HepG2 (cell line): ENCODE data around the gene DCTN3. TPM values are rescaled to one million over a fixed set of nuclear protein-coding genes. Genes with fewer than 3 reads are reported as not detected.
A peak's percentile ranks its signal among the peaks of the same experiment; 100 is the strongest.

Experiments
- ATAC-seq: fragments of 200-7000 bp; cut with Tn5 transposase; 3 replicates; pipeline ENCODE4 v1.9.1; 2020; ENCODE audit warnings: mild to moderate bottlenecking, moderate library complexity
- BruUV-seq: library from RNA; stranded (reverse); fragments of 400-500 nt; replicated peaks from 2 replicates; lab custom pipeline; 2021; lab: Mats Ljungman, UMichigan
- CTCF ChIA-PET: fragments of 300-600 bp; formaldehyde crosslinking; extraction: SDS; loops from one replicate; lab custom pipeline; 2021; ENCODE audit warnings: low total read pairs, inconsistent platforms, low intra/inter-chr PET ratio; lab: Yijun Ruan, JAX
- POLR2A ChIA-PET: fragments of 350-600 bp; sonication (Branson Sonifier 250); formaldehyde crosslinking; loops from one replicate; lab custom pipeline; 2020; ENCODE audit warnings: antibody characterized with exemption, inconsistent platforms; lab: Yijun Ruan, JAX
- DNase-seq: peaks from one replicate; pipeline ENCODE4 v3.0.0-alpha.2; 2015; ENCODE audit warnings: low spot score
- FAIRE-seq: peaks from 3 replicates; lab custom pipeline; 2011; peaks lifted over from hg19 to GRCh38; lab: Jason Lieb, UNC
- H2AFZ ChIP-seq: one replicate; pipeline ENCODE4 v1.6.1; 2011; ENCODE audit warnings: low read length, inconsistent platforms
- H3K27ac ChIP-seq: fragments of 300-600 bp; 3 replicates; pipeline ENCODE4 v1.8.0; 2011; ENCODE audit warnings: mixed run types, mild to moderate bottlenecking, mixed read lengths, low read length, inconsistent platforms; ENCODE audit not compliant: insufficient read depth; ENCODE audit errors: extremely low read length
- H3K27me3 ChIP-seq, 2 experiments: fragments of 200-600 bp in 1 of 2; 2 replicates in 1 of 2; 3 replicates in 1 of 2; pipeline versions ENCODE4 v1.6.0 to v1.8.0; 2011; ENCODE audit warnings: low read length in 2 of 2, mild to moderate bottlenecking in 2 of 2, moderate library complexity in 2 of 2, inconsistent platforms in 1 of 2; ENCODE audit not compliant: insufficient read depth in 2 of 2, control insufficient read depth in 1 of 2
- H3K36me3 ChIP-seq, 2 experiments: fragments of 200-600 bp in 1 of 2; replicated peaks in 1 of 2; 2 replicates in 1 of 2; 3 replicates in 1 of 2; pipeline versions ENCODE4 v1.5.1 to v1.8.0; 2011; ENCODE audit warnings: low read length in 2 of 2, inconsistent platforms in 1 of 2; ENCODE audit not compliant: insufficient read depth in 2 of 2, control insufficient read depth in 1 of 2
- H3K4me1 ChIP-seq: 2 replicates; pipeline ENCODE4 v1.5.1; 2012; ENCODE audit warnings: low read length, inconsistent platforms; ENCODE audit not compliant: insufficient read depth
- H3K4me2 ChIP-seq: 2 replicates; pipeline ENCODE4 v1.6.0; 2011; ENCODE audit warnings: low read depth, low read length, inconsistent platforms
- H3K4me3 ChIP-seq, 3 experiments: fragments of 200-600 bp in 1 of 3; sonication (generic), shearing (Covaris generic) in 1 of 3; replicated peaks in 1 of 3; 2 replicates each; pipeline ENCODE4 v1.5.1; 2011 to 2016; ENCODE audit warnings: low read length in 3 of 3, inconsistent platforms in 2 of 3, low read depth in 2 of 3, mild to moderate bottlenecking in 2 of 3, control low read depth in 1 of 3, mixed read lengths in 1 of 3; ENCODE audit not compliant: insufficient read depth in 1 of 3
- H3K79me2 ChIP-seq: one replicate; pipeline ENCODE4 v1.6.1; 2011; ENCODE audit warnings: low read length, inconsistent platforms; ENCODE audit not compliant: insufficient read depth
- H3K9ac ChIP-seq: 2 replicates; pipeline ENCODE4 v1.6.0; 2011; ENCODE audit warnings: mild to moderate bottlenecking, low read depth, low read length, inconsistent platforms; ENCODE audit not compliant: insufficient read depth
- H3K9me3 ChIP-seq: 2 replicates; pipeline ENCODE4 v1.5.1; 2012; ENCODE audit warnings: mild to moderate bottlenecking, low read length
- H4K20me1 ChIP-seq: 2 replicates; pipeline ENCODE4 v1.6.0; 2011; ENCODE audit warnings: inconsistent platforms, mild to moderate bottlenecking, low read length, moderate library complexity; ENCODE audit not compliant: insufficient read depth
- CEBPZ ChIP-seq: IDR thresholded peaks from 2 replicates; pipeline ENCODE4 v1.6.1; 2012; ENCODE audit warnings: low read length, improper control_type of control experiment
- EEA1 ChIP-seq: sonication (generic); formaldehyde crosslinking; IDR thresholded peaks from 2 replicates; pipeline ENCODE4 v1.5.1; 2020; ENCODE audit warnings: mild to moderate bottlenecking, missing genetic modification reagents, borderline replicate concordance
- HMG20B ChIP-seq: conservative IDR thresholded peaks from 2 replicates; pipeline ENCODE4 v1.6.1; 2016; ENCODE audit warnings: missing genetic modification reagents, missing compliant biosample characterization
- HMGXB3 ChIP-seq: sonication (generic); formaldehyde crosslinking; IDR thresholded peaks from 2 replicates; pipeline ENCODE4 v1.4.0; 2020; ENCODE audit warnings: missing genetic modification reagents, borderline replicate concordance
- MEF2D ChIP-seq: sonication (generic); formaldehyde crosslinking; IDR thresholded peaks from 2 replicates; pipeline ENCODE4 v1.5.1; 2020; ENCODE audit warnings: mild to moderate bottlenecking, missing genetic modification reagents
- ZBTB38 ChIP-seq: sonication (generic); formaldehyde crosslinking; IDR thresholded peaks from 2 replicates; pipeline ENCODE4 v1.5.1; 2020; ENCODE audit warnings: mild to moderate bottlenecking, missing genetic modification reagents
- ZNF280D ChIP-seq: sonication (generic); formaldehyde crosslinking; IDR thresholded peaks from 2 replicates; pipeline ENCODE4 v1.5.1; 2020; ENCODE audit warnings: mild to moderate bottlenecking, missing genetic modification reagents
- ZNF317 ChIP-seq: sonication (generic); formaldehyde crosslinking; IDR thresholded peaks from 2 replicates; pipeline ENCODE4 v1.5.0; 2020; ENCODE audit warnings: mild to moderate bottlenecking, missing genetic modification reagents
- ZNF607 ChIP-seq: sonication (generic); formaldehyde crosslinking; IDR thresholded peaks from 2 replicates; pipeline ENCODE4 v1.5.1; 2020; ENCODE audit warnings: missing genetic modification reagents, mild to moderate bottlenecking, borderline replicate concordance
- ZSCAN31 ChIP-seq: sonication (generic); formaldehyde crosslinking; IDR thresholded peaks from 2 replicates; pipeline ENCODE4 v1.5.0; 2020; ENCODE audit warnings: low read depth, mild to moderate bottlenecking, missing genetic modification reagents
- WGBS: methylation state at CpG from one replicate; pipeline ENCODE4 v1.1.6; 2017; ENCODE audit warnings: low lambda C conversion rate; 5-methylcytosine and 5-hydroxymethylcytosine counted together
- in situ Hi-C: cut with HindIII; loops from 2 replicates; pipeline ENCODE4 v1.10.0; 2017; ENCODE audit warnings: low pct_unique_long_range_greater_than_20kb; ENCODE audit not compliant: extremely low pct_ligation_motif_present
- intact Hi-C: fragments of 100-400 bp; cut with micrococcal nuclease; formaldehyde crosslinking; loops from one replicate; pipeline ENCODE4 v1.10.0; 2022; ENCODE audit not compliant: unreplicated experiment
- polyA plus RNA-seq, 8 experiments: library from polyadenylated mRNA; depleted of rRNA in 3 of 8; stranded (reverse) in 7 of 8; unstranded in 1 of 8; fragments of >200 nt; fragmentation: Illumina TruSeq in 4 of 8; extraction: Trizol in 4 of 8; gene quantifications; 2 replicates each; pipeline versions ENCODE4 v1.2.1 to v1.2.3, GENCODE V29; 2011 to 2016; ENCODE audit warnings: low read depth in 4 of 8, missing spikeins in 1 of 8, mixed read lengths in 1 of 8; ENCODE audit not compliant: insufficient read depth in 1 of 8
- total RNA-seq, 5 experiments: library from RNA; depleted of rRNA; stranded (reverse); fragments of >200 nt; fragmentation: Illumina TruSeq; extraction: Trizol; gene quantifications; 2 replicates each; pipeline ENCODE4 v1.2.3, GENCODE V29; 2016; ENCODE audit warnings: low read depth in 1 of 5

The DCTN3 gene
- total and polyA plus RNA-seq, 2 of the 13 experiments (the other 11 are each of a cell fraction or from before 2014, with no cell fraction given), result 27.4 to 34.5 TPM

- TF ChIP-seq ZNF607 (CRISPR knock-in tag) (peak; percentile 46; the same call in 1 of the 2 replicates), CEBPZ (no peak), MEF2D (CRISPR knock-in tag) (no peak)
These were observed 24.5 kb upstream of the DCTN3 start (continued) for GRCh38 chr9:34644766-34645314.

GRCh38 chr9:34642679-34643078, 22.4 kb upstream of the DCTN3 start:
- Histone ChIP-seq H3K36me3 (no peaks in the 10 kb centered on the region), H4K20me1 (no peaks in the 10 kb centered on the region), H3K27me3 (no peaks in the 10 kb centered on the region; a peak in 1 of 5 replicates), H3K4me3 (no peak overlapping the region), H3K9ac (no peak overlapping the region), H3K9me3 (no peaks in the 10 kb centered on the region), H3K4me2 (no peak overlapping the region), H2AFZ (no peak overlapping the region), H3K79me2 (peaks cover 6% of the 10 kb centered on the region), H3K27ac (peak overlapping the region; percentile 50), H3K4me1 (peaks cover 69% of the 10 kb centered on the region)
- FAIRE-seq, result no peak
- in situ Hi-C loops, result no loop called here
- 100% methylated on average over 1 of the region's 1 CpG for WGBS
- intact Hi-C loops, result no loop called here
- POLR2A ChIA-PET, result interaction anchor here (1.0 to 1.2 kb wide), 2 partner anchors 9 kb away, joined by 3 to 6 read pairs; partner anchors contain the start of gene IL11RA
- no peak for DNase-seq
- ATAC-seq, result no peak
- no TSS peak for BruUV-seq
- CTCF ChIA-PET, result no interaction called here
- TF ChIP-seq ZSCAN31, result no peak
- TF ChIP-seq ZNF280D (CRISPR knock-in tag), result no peak
- no peak for TF ChIP-seq ZNF317 (CRISPR knock-in tag)
- no peak for TF ChIP-seq ZBTB38 (CRISPR knock-in tag)
- no peak for TF ChIP-seq HMGXB3 (CRISPR knock-in tag)
- TF ChIP-seq HMG20B (CRISPR knock-in tag), result no peak
- TF ChIP-seq EEA1, result no peak
